PC-3 (cell line): ENCODE measurements around the gene ROCK2. TPM values are rescaled to one million over a fixed set of nuclear protein-coding genes. Genes with fewer than 3 reads are reported as not detected.

Source experiments
- ATAC-seq: fragments of 200-7000 bp; cut with Tn5 transposase; 2 replicates; pipeline ENCODE4 v1.9.1; 2020; ENCODE audit warnings: mild to moderate bottlenecking, moderate library complexity
- BruUV-seq: library from RNA; stranded (reverse); fragments of 400-500 nt; replicated peaks from 2 replicates; lab custom pipeline; 2021; lab: Mats Ljungman, UMichigan
- CTCF ChIA-PET: fragments of 300-600 bp; sonication (Branson Sonifier 250); formaldehyde crosslinking; loops from one replicate; lab custom pipeline; 2022; ENCODE audit warnings: antibody characterized with exemption; lab: Charles Lee
- POLR2A ChIA-PET: fragments of 300-600 bp; sonication (Branson Sonifier 250); formaldehyde crosslinking; loops from one replicate; lab custom pipeline; 2022; ENCODE audit warnings: antibody characterized with exemption; ENCODE audit not compliant: unreplicated experiment; lab: Charles Lee
- DNase-seq: peaks from one replicate; pipeline ENCODE4 v3.0.0-alpha.2; 2015
- H2AFZ ChIP-seq: fragments of 300-600 bp; sonication (generic); 2 replicates; pipeline ENCODE4 v1.6.0; 2016; ENCODE audit warnings: antibody characterized with exemption, low read length
- H3F3A ChIP-seq: fragments of 300-600 bp; sonication (generic); one replicate; pipeline ENCODE4 v1.6.0; 2017; ENCODE audit warnings: antibody characterized with exemption, low read length, control low read depth, mild to moderate bottlenecking; ENCODE audit not compliant: unreplicated experiment
- H3K27ac ChIP-seq: fragments of 300-600 bp; sonication (generic); 2 replicates; pipeline ENCODE4 v1.5.1; 2016; ENCODE audit warnings: mild to moderate bottlenecking, low read length
- H3K27me3 ChIP-seq: fragments of 300-600 bp; sonication (generic); 2 replicates; pipeline ENCODE4 v1.6.1; 2016; ENCODE audit warnings: low read length, mixed read lengths
- H3K36me3 ChIP-seq: fragments of 300-600 bp; sonication (generic); 2 replicates; pipeline ENCODE4 v1.6.1; 2016; ENCODE audit warnings: low read depth, mixed run types, low read length, mixed read lengths
- H3K4me1 ChIP-seq: fragments of 300-600 bp; sonication (generic); 2 replicates; pipeline ENCODE4 v1.5.1; 2016; ENCODE audit warnings: low read length; ENCODE audit not compliant: insufficient read depth
- H3K4me2 ChIP-seq: fragments of 300-600 bp; sonication (generic); 2 replicates; pipeline ENCODE4 v1.6.0; 2016; ENCODE audit warnings: low read length
- H3K4me3 ChIP-seq: fragments of 300-600 bp; sonication (generic); 2 replicates; pipeline ENCODE4 v1.5.1; 2016; ENCODE audit warnings: mild to moderate bottlenecking, low read length, mixed read lengths
- H3K79me2 ChIP-seq: fragments of 300-600 bp; sonication (generic); 2 replicates; pipeline ENCODE4 v1.6.1; 2017; ENCODE audit warnings: low read length, mixed read lengths
- H3K9ac ChIP-seq: fragments of 300-600 bp; sonication (generic); 2 replicates; pipeline ENCODE4 v1.6.0; 2016; ENCODE audit warnings: mild to moderate bottlenecking, low read length
- H3K9me2 ChIP-seq: fragments of 300-600 bp; sonication (generic); replicated peaks from 2 replicates; pipeline ENCODE4 v1.6.1; 2016; ENCODE audit warnings: mixed run types, low read length, mixed read lengths
- H3K9me3 ChIP-seq: fragments of 300-600 bp; sonication (generic); 2 replicates; pipeline ENCODE4 v1.6.1; 2016; ENCODE audit warnings: low read length, mixed read lengths
- H4K20me1 ChIP-seq: fragments of 300-600 bp; sonication (generic); 2 replicates; pipeline ENCODE4 v1.6.1; 2016; ENCODE audit warnings: low read length, mixed read lengths
- EZH2 ChIP-seq: fragments of 300-600 bp; sonication (generic); IDR thresholded peaks from one replicate; pipeline ENCODE4 v1.6.1; 2017; ENCODE audit warnings: antibody characterized with exemption, mild to moderate bottlenecking, low read length; ENCODE audit not compliant: unreplicated experiment
- EZH2phosphoT487 ChIP-seq: fragments of 300-600 bp; sonication (generic); IDR thresholded peaks from 2 replicates; pipeline ENCODE4 v1.6.1; 2018; ENCODE audit warnings: mild to moderate bottlenecking, antibody characterized with exemption, low read length, borderline replicate concordance
- intact Hi-C: fragments of 100-400 bp; cut with micrococcal nuclease; formaldehyde crosslinking; loops from 2 replicates; pipeline ENCODE4 v1.9.0; 2023
- total RNA-seq: library from RNA; depleted of rRNA; stranded (reverse); fragments of >200 nt; gene quantifications from 2 replicates; pipeline ENCODE4 v1.2.3, GENCODE V29; 2014
- TF ChIP-seq, protein P1 (sequence below): fragments of 300-600 bp; sonication (generic); conservative IDR thresholded peaks from 2 replicates; pipeline ENCODE4 v1.5.1; 2017; ENCODE audit warnings: antibody characterized with exemption, low read depth, mild to moderate bottlenecking, low read length

ROCK2 gene
- total RNA-seq, 1 experiment from 2014 or later, result 35.3 TPM

DNA sequence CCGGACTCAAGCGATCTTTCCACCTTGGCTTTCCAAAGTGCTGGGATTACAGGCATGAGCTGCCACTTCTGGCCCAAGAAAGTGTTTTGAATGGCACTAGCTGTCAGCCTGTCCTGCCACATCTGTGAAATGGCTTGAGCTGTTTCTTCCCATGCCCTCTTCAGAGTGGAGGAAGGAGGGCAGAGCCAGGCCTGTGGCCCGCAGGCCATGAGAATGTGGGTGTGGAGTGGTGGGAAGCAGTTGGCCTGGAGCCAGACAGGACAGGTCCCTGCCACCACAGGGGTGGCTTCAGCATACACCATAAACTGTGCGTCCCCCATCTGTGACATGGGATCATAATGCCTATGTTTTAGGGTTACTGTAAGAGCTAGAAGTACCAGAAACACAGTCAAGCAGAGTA, 182.7 kb downstream of the ROCK2 start:
- no peak for TF ChIP-seq EZH2phosphoT487
- TF ChIP-seq EZH2, result no peak
- TF ChIP-seq, protein P1, sequence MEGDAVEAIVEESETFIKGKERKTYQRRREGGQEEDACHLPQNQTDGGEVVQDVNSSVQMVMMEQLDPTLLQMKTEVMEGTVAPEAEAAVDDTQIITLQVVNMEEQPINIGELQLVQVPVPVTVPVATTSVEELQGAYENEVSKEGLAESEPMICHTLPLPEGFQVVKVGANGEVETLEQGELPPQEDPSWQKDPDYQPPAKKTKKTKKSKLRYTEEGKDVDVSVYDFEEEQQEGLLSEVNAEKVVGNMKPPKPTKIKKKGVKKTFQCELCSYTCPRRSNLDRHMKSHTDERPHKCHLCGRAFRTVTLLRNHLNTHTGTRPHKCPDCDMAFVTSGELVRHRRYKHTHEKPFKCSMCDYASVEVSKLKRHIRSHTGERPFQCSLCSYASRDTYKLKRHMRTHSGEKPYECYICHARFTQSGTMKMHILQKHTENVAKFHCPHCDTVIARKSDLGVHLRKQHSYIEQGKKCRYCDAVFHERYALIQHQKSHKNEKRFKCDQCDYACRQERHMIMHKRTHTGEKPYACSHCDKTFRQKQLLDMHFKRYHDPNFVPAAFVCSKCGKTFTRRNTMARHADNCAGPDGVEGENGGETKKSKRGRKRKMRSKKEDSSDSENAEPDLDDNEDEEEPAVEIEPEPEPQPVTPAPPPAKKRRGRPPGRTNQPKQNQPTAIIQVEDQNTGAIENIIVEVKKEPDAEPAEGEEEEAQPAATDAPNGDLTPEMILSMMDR, result no peak
- no peak overlapping the region for H3K9ac ChIP-seq
- CTCF ChIA-PET, result no interaction called here
- no peak overlapping the region for H3K4me3 ChIP-seq
- H4K20me1 ChIP-seq, result no peaks in the 10 kb centered on the region
- H3K27me3 ChIP-seq, result no peaks in the 10 kb centered on the region
- no peak for ATAC-seq
- H3K79me2 ChIP-seq, result no peaks in the 10 kb centered on the region
- no TSS peak for BruUV-seq
- H3K36me3 ChIP-seq, result no peaks in the 10 kb centered on the region
- no peak overlapping the region for H3K27ac ChIP-seq
- H3K9me3 ChIP-seq, result no peaks in the 10 kb centered on the region
- intact Hi-C loops, result no loop called here
- H3K9me2 ChIP-seq, result no peaks in the 10 kb centered on the region
- no peaks in the 10 kb centered on the region for H3K4me1 ChIP-seq
- H2AFZ ChIP-seq, result no peak overlapping the region
- no peak overlapping the region for H3K4me2 ChIP-seq
- DNase-seq, result no peak
- POLR2A ChIA-PET, result no interaction called here
- H3F3A ChIP-seq, result no peaks in the 10 kb centered on the region

DNA sequence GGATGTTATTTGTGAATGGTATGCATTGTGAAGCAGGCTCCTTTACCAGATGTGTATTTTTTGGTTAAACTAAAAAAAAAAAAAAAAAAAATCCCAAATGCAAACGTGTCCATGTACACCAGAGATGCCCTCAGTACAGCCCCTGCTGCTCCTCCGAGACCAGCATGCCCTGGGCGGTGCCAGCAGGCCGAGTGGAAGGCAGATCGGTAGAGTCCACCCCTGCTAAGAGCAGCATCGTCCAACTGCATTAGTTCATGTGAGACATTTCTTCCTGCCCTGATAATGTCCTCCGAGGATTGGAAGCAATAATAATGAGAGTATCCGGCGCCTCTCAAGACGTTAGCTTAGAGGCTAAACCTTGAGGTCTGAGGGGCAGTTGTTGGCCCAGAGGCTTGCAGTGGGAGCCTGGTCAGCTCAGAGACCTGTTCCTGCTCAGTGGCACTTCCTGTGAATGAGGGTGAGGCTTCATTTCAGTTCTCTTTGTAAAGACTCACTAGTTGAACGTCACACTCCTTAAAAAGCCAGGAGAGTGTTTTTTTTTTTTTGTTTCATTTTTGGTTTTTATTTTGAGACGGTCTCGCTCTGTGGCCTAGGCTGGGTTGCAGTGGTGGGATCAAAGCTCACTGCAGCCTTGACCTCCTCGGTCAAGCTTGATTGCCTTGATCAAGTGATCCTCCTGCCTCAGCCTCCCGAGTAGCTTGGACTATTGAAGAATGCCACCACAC, 183.5 kb downstream of the ROCK2 start:
- CTCF ChIA-PET, result no interaction called here

More for the DNA sequence above, 183.5 kb downstream of the ROCK2 start:
- Histone ChIP-seq H3K4me2 (no peak overlapping the region), H3K4me3 (no peak overlapping the region), H3K9ac (no peak overlapping the region), H3K27me3 (no peaks in the 10 kb centered on the region), H3K27ac (no peak overlapping the region), H4K20me1 (no peaks in the 10 kb centered on the region), H3F3A (no peaks in the 10 kb centered on the region), H3K4me1 (peaks cover 4% of the 10 kb centered on the region; the same call in 1 of the 2 replicates), H2AFZ (no peak overlapping the region), H3K36me3 (no peaks in the 10 kb centered on the region), H3K9me3 (no peaks in the 10 kb centered on the region), H3K79me2 (no peaks in the 10 kb centered on the region), H3K9me2 (no peaks in the 10 kb centered on the region)
- TF ChIP-seq, protein P1, result no peak
- TF ChIP-seq EZH2phosphoT487 (no peak), EZH2 (no peak)
- ATAC-seq, result no peak
- no TSS peak for BruUV-seq
- POLR2A ChIA-PET, result no interaction called here
- intact Hi-C loops, result no loop called here
- DNase-seq, result no peak
